DOHH2 (cell line): ENCODE data around the gene TPPP3.

Experiments used
- H3F3A ChIP-seq: fragments of 200-600 bp; sonication (generic), shearing (Covaris generic); 2 replicates; pipeline ENCODE4 v1.6.0; 2016; ENCODE audit warnings: antibody characterized with exemption, mild to moderate bottlenecking; ENCODE audit not compliant: control insufficient read depth, insufficient read depth
- H3K27ac ChIP-seq: fragments of 200-600 bp; sonication (generic); 2 replicates; pipeline ENCODE4 v1.5.1; 2014; ENCODE audit warnings: low read depth, mild to moderate bottlenecking, low read length, moderate library complexity
- H3K27me3 ChIP-seq: fragments of 200-600 bp; sonication (generic); 2 replicates; pipeline ENCODE4 v1.6.1; 2014; ENCODE audit warnings: mild to moderate bottlenecking, low read length, mixed read lengths; ENCODE audit not compliant: control insufficient read depth
- H3K36me3 ChIP-seq: fragments of 200-600 bp; sonication (generic); 2 replicates; pipeline ENCODE4 v1.6.1; 2014; ENCODE audit warnings: mild to moderate bottlenecking, low read length, moderate library complexity, mixed read lengths; ENCODE audit not compliant: control insufficient read depth
- H3K4me1 ChIP-seq: fragments of 200-600 bp; sonication (generic); 2 replicates; pipeline ENCODE4 v1.6.1; 2014; ENCODE audit warnings: mild to moderate bottlenecking, low read length, mixed read lengths; ENCODE audit not compliant: control insufficient read depth
- H3K4me2 ChIP-seq: fragments of 200-600 bp; sonication (generic); 2 replicates; pipeline ENCODE4 v1.6.0; 2014; ENCODE audit warnings: mild to moderate bottlenecking, low read length, moderate library complexity
- H3K4me3 ChIP-seq: fragments of 200-600 bp; sonication (generic); 2 replicates; pipeline ENCODE4 v1.5.1; 2014; ENCODE audit warnings: mild to moderate bottlenecking, low read length, mixed read lengths
- H3K79me2 ChIP-seq: fragments of 200-600 bp; sonication (generic); 2 replicates; pipeline ENCODE4 v1.6.1; 2014; ENCODE audit warnings: mild to moderate bottlenecking, low read length, mixed read lengths; ENCODE audit not compliant: control insufficient read depth
- H3K9me2 ChIP-seq: fragments of 200-600 bp; sonication (generic); replicated peaks from 2 replicates; pipeline ENCODE4 v1.6.1; 2014; ENCODE audit warnings: mild to moderate bottlenecking, low read length, mixed read lengths; ENCODE audit not compliant: control insufficient read depth
- H3K9me3 ChIP-seq: fragments of 200-600 bp; sonication (generic); 2 replicates; pipeline ENCODE4 v1.6.1; 2014; ENCODE audit warnings: antibody characterized with exemption, low read length, mixed read lengths; ENCODE audit not compliant: control insufficient read depth, insufficient read depth
- H4K20me1 ChIP-seq: fragments of 200-600 bp; sonication (generic); 2 replicates; pipeline ENCODE4 v1.6.0; 2014; ENCODE audit warnings: low read depth, mild to moderate bottlenecking, antibody characterized with exemption, low read length, moderate library complexity; ENCODE audit not compliant: control insufficient read depth, insufficient read depth
- CTCF ChIP-seq: fragments of 200-600 bp; sonication (generic); IDR thresholded peaks from one replicate; pipeline ENCODE4 v1.5.1; 2014; ENCODE audit warnings: antibody characterized with exemption, mild to moderate bottlenecking, low read depth, low read length; ENCODE audit not compliant: poor library complexity, severe bottlenecking
- EZH2phosphoT487 ChIP-seq: fragments of 200-600 bp; sonication (generic); IDR thresholded peaks from 2 replicates; pipeline ENCODE4 v1.6.1; 2017; ENCODE audit warnings: borderline replicate concordance, mild to moderate bottlenecking, antibody characterized with exemption, low read length, moderate library complexity, mixed read lengths

TPPP3 gene

GRCh38 chr16:67441271-67441753 is 48.0 kb upstream of the TPPP3 start:
- H3K79me2 ChIP-seq = no peaks in the 10 kb centered on the region
- H3K9me3 ChIP-seq = no peaks in the 10 kb centered on the region
- no peaks in the 10 kb centered on the region for H3F3A ChIP-seq
- H3K4me1 ChIP-seq = no peaks in the 10 kb centered on the region
- TF ChIP-seq CTCF (no peak), EZH2phosphoT487 (no peak)
- peaks cover 19% of the 10 kb centered on the region; the same call in 1 of the 2 replicates for H3K36me3 ChIP-seq
- no peak overlapping the region for H3K27ac ChIP-seq
- H3K4me3 ChIP-seq = no peak overlapping the region
- H3K4me2 ChIP-seq = no peak overlapping the region
- no peaks in the 10 kb centered on the region for H3K9me2 ChIP-seq
- H3K27me3 ChIP-seq = no peaks in the 10 kb centered on the region
- 0 out of 2 replicates have a peak, but pooled peaks cover 3% of the 10 kb centered on the region for H4K20me1 ChIP-seq

- no peak overlapping the region for H3K4me2 ChIP-seq
- H3K4me3 ChIP-seq = no peak overlapping the region
- TF ChIP-seq CTCF (no peak), EZH2phosphoT487 (no peak)
- no peaks in the 10 kb centered on the region for H3K27me3 ChIP-seq
- H3K79me2 ChIP-seq = no peaks in the 10 kb centered on the region
- H4K20me1 ChIP-seq = 0 out of 2 replicates have a peak, but pooled peaks cover 3% of the 10 kb centered on the region
- H3K9me2 ChIP-seq = no peaks in the 10 kb centered on the region
- no peak overlapping the region for H3K27ac ChIP-seq
- peaks cover 3% of the 10 kb centered on the region; the same call in 1 of the 2 replicates for H3K4me1 ChIP-seq
- no peaks in the 10 kb centered on the region for H3F3A ChIP-seq
- H3K9me3 ChIP-seq = no peaks in the 10 kb centered on the region
- peaks cover 16% of the 10 kb centered on the region; the same call in 1 of the 2 replicates for H3K36me3 ChIP-seq
Measured at GRCh38 chr16:67438824-67439393, 45.6 kb upstream of the TPPP3 start.

GRCh38 chr16:67438098-67438791 is 44.9 kb upstream of the TPPP3 start:
- Histone ChIP-seq H3K9me3 (no peaks in the 10 kb centered on the region), H3K9me2 (no peaks in the 10 kb centered on the region), H3K79me2 (no peaks in the 10 kb centered on the region), H4K20me1 (0 out of 2 replicates have a peak, but pooled peaks cover 3% of the 10 kb centered on the region), H3K36me3 (peaks cover 16% of the 10 kb centered on the region; the same call in 1 of the 2 replicates), H3K4me1 (peaks cover 3% of the 10 kb centered on the region; the same call in 1 of the 2 replicates), H3K27me3 (peaks cover 2% of the 10 kb centered on the region; the same call in 1 of the 2 replicates), H3K4me2 (no peak overlapping the region), H3F3A (no peaks in the 10 kb centered on the region), H3K27ac (no peak overlapping the region), H3K4me3 (no peak overlapping the region)
- TF ChIP-seq EZH2phosphoT487 (no peak), CTCF (no peak)
